ENCODE data around the gene KIAA0825. TPM values are rescaled to one million over a fixed set of nuclear protein-coding genes. Genes with fewer than 3 reads are reported as not detected.

The KIAA0825 gene
- total and polyA plus RNA-seq, 3 experiments from 2014 or later = 1.4 to 1.7 (median 1.5) TPM

DNA sequence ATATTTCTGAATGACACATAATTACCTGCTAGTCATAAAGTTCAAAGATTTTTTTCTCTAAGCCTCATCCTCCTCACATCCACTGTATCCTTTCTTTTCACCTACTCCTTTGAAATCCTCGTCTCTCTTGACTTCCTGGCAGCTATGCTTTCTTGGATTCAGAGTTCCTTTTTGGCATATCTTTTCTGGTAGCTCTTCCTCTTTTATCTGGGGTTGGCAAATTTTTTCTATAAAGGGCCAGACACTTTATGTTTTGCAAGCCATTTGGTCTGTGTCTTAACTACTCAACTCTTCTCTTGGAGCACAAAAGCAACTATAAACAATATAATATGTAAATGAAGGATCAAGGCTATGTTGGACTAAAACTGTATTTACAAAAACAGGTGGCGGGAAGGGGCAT is 197.5 kb downstream of the KIAA0825 start:
- H3K27me3 ChIP-seq (ENCODE audit: insufficient read depth, low read length, poor library complexity, severe bottlenecking) = no peaks in the 10 kb centered on the region
- no peak overlapping the region for H3K27ac ChIP-seq (ENCODE audit: low read depth, low read length)
- ChIA-PET POLR2A (no interaction called here), CTCF (no interaction called here)
- H3K4me1 Mint-ChIP-seq = peaks cover 0 to 7% (median 0%) of the 10 kb centered on the region in 3 donors
- peaks cover 0 to 5% (median 0%) of the 10 kb centered on the region in 3 donors for H3K36me3 Mint-ChIP-seq
- DNase-seq = no peak
- H3K9me3 ChIP-seq (ENCODE audit: low read length) = no peaks in the 10 kb centered on the region
- H3K4me3 Mint-ChIP-seq = no peak overlapping the region
- H3K9me3 Mint-ChIP-seq = no peaks in the 10 kb centered on the region
- no peaks in the 10 kb centered on the region for H3K27me3 Mint-ChIP-seq
- peak overlapping the region in 1 of 8 donors; percentile 85 for H3K27ac Mint-ChIP-seq
- no peaks in the 10 kb centered on the region for H3K36me3 ChIP-seq (ENCODE audit: insufficient read depth, low read length)
- no peak overlapping the region for H3K4me3 ChIP-seq (ENCODE audit: low read length)
- H3K4me1 ChIP-seq (ENCODE audit: insufficient read depth, low read length) = no peaks in the 10 kb centered on the region

GRCh38 chr5:94415798-94416197 is 202.6 kb downstream of the KIAA0825 start:
- Mint-ChIP-seq H3K27me3 (no peaks in the 10 kb centered on the region), H3K9me3 (no peaks in the 10 kb centered on the region), H3K27ac (no peak overlapping the region), H3K36me3 (peaks cover 3 to 5% (median 3%) of the 10 kb centered on the region in 3 donors), H3K4me3 (no peak overlapping the region), H3K4me1 (peaks cover 0 to 7% (median 0%) of the 10 kb centered on the region in 3 donors)
- ChIA-PET CTCF (no interaction called here), POLR2A (no interaction called here)
- DNase-seq = no peak
- Histone ChIP-seq H3K4me1 (ENCODE audit: insufficient read depth, low read length) (no peaks in the 10 kb centered on the region), H3K4me3 (ENCODE audit: low read length) (no peak overlapping the region), H3K9me3 (ENCODE audit: low read length) (no peaks in the 10 kb centered on the region), H3K27me3 (ENCODE audit: insufficient read depth, low read length, poor library complexity, severe bottlenecking) (no peaks in the 10 kb centered on the region), H3K27ac (ENCODE audit: low read depth, low read length) (no peak overlapping the region), H3K36me3 (ENCODE audit: insufficient read depth, low read length) (no peaks in the 10 kb centered on the region)

DNA sequence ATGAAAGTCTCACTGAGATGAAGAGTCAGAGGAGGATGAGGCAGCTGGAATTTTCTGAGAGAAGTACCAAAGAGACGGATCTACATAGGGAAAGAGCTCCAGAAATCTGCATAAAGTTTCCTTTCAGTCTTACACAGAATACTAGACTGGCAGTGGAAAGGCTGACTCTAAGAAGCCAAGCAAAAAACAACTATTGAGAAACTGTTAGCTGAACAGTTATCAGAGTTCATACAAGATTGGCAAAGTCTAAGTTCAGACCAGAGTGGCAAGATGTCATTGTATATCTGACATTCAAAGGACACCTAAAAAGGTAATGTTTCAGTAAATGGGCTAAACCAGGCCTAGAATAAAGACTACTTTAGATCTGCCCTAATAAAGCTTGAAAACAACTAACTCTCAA is 209.0 kb downstream of the KIAA0825 start:
- no peak overlapping the region for H3K4me3 ChIP-seq (ENCODE audit: low read length)
- ChIA-PET CTCF (interaction anchor here (1.3 kb wide), 1 partner anchor 17 kb away, joined by 3 read pairs; no protein-coding TSS in a partner anchor), POLR2A (no interaction called here)
- Mint-ChIP-seq H3K9me3 (peaks cover 0 to 9% (median 0%) of the 10 kb centered on the region in 5 donors), H3K36me3 (peaks cover 5 to 24% (median 16%) of the 10 kb centered on the region in 3 donors), H3K4me3 (no peak overlapping the region), H3K27ac (no peak overlapping the region), H3K27me3 (no peaks in the 10 kb centered on the region), H3K4me1 (no peaks in the 10 kb centered on the region)
- no peaks in the 10 kb centered on the region for H3K9me3 ChIP-seq (ENCODE audit: low read length)
- no peaks in the 10 kb centered on the region for H3K36me3 ChIP-seq (ENCODE audit: insufficient read depth, low read length)
- no peaks in the 10 kb centered on the region for H3K4me1 ChIP-seq (ENCODE audit: insufficient read depth, low read length)
- no peaks in the 10 kb centered on the region for H3K27me3 ChIP-seq (ENCODE audit: insufficient read depth, low read length, poor library complexity, severe bottlenecking)
- no peak for DNase-seq
- no peak overlapping the region for H3K27ac ChIP-seq (ENCODE audit: low read depth, low read length)

DNA sequence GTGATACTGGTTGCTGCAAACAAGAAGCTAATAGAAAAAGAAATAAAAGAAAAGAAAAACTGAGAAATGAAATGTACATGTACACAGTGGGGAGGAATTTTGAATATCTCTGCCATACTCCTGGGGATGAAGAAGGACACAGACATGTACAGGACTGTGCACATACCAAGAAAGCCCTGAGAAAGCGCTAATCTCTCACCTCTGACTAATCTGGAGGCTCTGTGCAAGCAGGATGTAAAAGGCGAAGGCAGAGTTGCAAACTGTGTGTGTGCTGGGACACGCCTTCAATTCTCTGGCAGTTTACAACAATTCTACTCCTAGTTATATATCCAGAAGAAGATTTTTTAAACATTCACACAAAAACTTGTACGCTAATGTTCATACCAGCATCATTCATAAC is 211.4 kb downstream of the KIAA0825 start:
- H3K36me3 Mint-ChIP-seq = peaks cover 11 to 31% (median 21%) of the 10 kb centered on the region in 3 donors
- H3K9me3 Mint-ChIP-seq = peaks cover 0 to 9% (median 0%) of the 10 kb centered on the region in 5 donors
- Histone ChIP-seq H3K4me3 (ENCODE audit: low read length) (no peak overlapping the region), H3K9me3 (ENCODE audit: low read length) (no peaks in the 10 kb centered on the region), H3K4me1 (ENCODE audit: insufficient read depth, low read length) (no peaks in the 10 kb centered on the region), H3K36me3 (ENCODE audit: insufficient read depth, low read length) (no peaks in the 10 kb centered on the region), H3K27me3 (ENCODE audit: insufficient read depth, low read length, poor library complexity, severe bottlenecking) (no peaks in the 10 kb centered on the region), H3K27ac (ENCODE audit: low read depth, low read length) (no peak overlapping the region)
- no peak overlapping the region for H3K27ac Mint-ChIP-seq
- H3K4me1 Mint-ChIP-seq = no peaks in the 10 kb centered on the region
- ChIA-PET POLR2A (no interaction called here), CTCF (no interaction called here)
- no peak for DNase-seq
- no peak overlapping the region for H3K4me3 Mint-ChIP-seq
- H3K27me3 Mint-ChIP-seq = no peaks in the 10 kb centered on the region

- H3K27ac ChIP-seq (ENCODE audit: low read depth, low read length) = no peak overlapping the region
- POLR2A ChIA-PET = no interaction called here
- no peak for DNase-seq
- no peak overlapping the region for H3K27ac Mint-ChIP-seq
- H3K36me3 Mint-ChIP-seq = peaks cover 7 to 11% (median 11%) of the 10 kb centered on the region in 3 donors
- no peaks in the 10 kb centered on the region for H3K27me3 ChIP-seq (ENCODE audit: insufficient read depth, low read length, poor library complexity, severe bottlenecking)
- no peaks in the 10 kb centered on the region for H3K4me1 ChIP-seq (ENCODE audit: insufficient read depth, low read length)
- no peaks in the 10 kb centered on the region for H3K36me3 ChIP-seq (ENCODE audit: insufficient read depth, low read length)
- H3K4me3 ChIP-seq (ENCODE audit: low read length) = no peak overlapping the region
- CTCF ChIA-PET = no interaction called here
- peaks cover 0 to 3% (median 0%) of the 10 kb centered on the region in 5 donors for H3K9me3 Mint-ChIP-seq
- H3K4me1 Mint-ChIP-seq = no peaks in the 10 kb centered on the region
- H3K4me3 Mint-ChIP-seq = no peak overlapping the region
- H3K27me3 Mint-ChIP-seq = no peaks in the 10 kb centered on the region
- H3K9me3 ChIP-seq (ENCODE audit: low read length) = no peaks in the 10 kb centered on the region
Measured at GRCh38 chr5:94403483-94403882, 214.9 kb downstream of the KIAA0825 start.

DNA sequence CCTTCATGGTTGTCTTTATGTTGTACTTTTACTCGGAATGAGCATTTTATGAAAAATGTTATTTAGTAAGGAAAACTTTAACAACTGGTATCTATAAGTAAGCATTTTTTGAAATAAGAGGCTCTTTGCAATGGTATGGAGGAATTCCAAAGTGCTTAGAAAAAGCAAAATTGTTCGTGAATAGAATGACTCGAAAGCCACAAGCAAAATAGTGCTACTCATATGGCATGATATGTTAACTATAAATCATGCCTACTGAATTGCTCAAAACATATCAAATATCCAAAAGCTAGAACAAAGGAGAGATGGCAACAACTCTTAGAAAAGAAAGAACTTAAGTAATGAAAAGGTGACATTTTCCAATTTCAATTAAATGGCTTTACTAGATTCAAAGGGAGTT is 216.3 kb downstream of the KIAA0825 start:
- no peaks in the 10 kb centered on the region for H3K27me3 ChIP-seq (ENCODE audit: insufficient read depth, low read length, poor library complexity, severe bottlenecking)
- ChIA-PET CTCF (no interaction called here), POLR2A (no interaction called here)
- no peak overlapping the region for H3K27ac ChIP-seq (ENCODE audit: low read depth, low read length)
- Mint-ChIP-seq H3K9me3 (no peaks in the 10 kb centered on the region), H3K36me3 (peaks cover 7 to 10% (median 8%) of the 10 kb centered on the region in 3 donors), H3K4me3 (no peak overlapping the region), H3K27ac (no peak overlapping the region), H3K4me1 (no peaks in the 10 kb centered on the region), H3K27me3 (no peaks in the 10 kb centered on the region)
- no peaks in the 10 kb centered on the region for H3K4me1 ChIP-seq (ENCODE audit: insufficient read depth, low read length)
- H3K9me3 ChIP-seq (ENCODE audit: low read length) = no peaks in the 10 kb centered on the region
- no peak overlapping the region for H3K4me3 ChIP-seq (ENCODE audit: low read length)
- no peaks in the 10 kb centered on the region for H3K36me3 ChIP-seq (ENCODE audit: insufficient read depth, low read length)
- DNase-seq = no peak

DNA sequence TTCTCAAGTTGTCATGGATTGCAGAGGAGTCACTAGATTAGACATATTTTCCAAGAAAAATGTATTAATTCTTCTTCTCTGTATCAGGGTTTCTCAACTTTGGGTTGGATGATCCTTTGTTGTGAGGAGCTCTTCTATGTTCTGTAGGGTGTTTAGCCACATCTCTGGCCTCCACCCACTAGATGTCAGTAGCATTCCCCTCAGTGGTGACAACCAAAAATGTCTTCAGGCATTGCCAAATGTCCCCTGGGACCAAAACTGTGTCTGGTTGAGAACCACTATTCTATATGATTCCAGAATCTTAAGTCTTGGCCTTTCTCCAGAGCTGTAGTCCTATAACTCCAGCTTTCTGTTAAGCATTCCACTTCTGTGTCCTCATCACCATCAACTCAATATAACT is 220.9 kb downstream of the KIAA0825 start:
- Mint-ChIP-seq H3K36me3 (peaks cover 2 to 13% (median 6%) of the 10 kb centered on the region in 3 donors), H3K4me1 (no peaks in the 10 kb centered on the region), H3K4me3 (no peak overlapping the region), H3K9me3 (no peaks in the 10 kb centered on the region), H3K27me3 (no peaks in the 10 kb centered on the region), H3K27ac (no peak overlapping the region)
- no peak overlapping the region for H3K4me3 ChIP-seq (ENCODE audit: low read length)
- DNase-seq = no peak
- H3K27ac ChIP-seq (ENCODE audit: low read depth, low read length) = no peak overlapping the region
- no peaks in the 10 kb centered on the region for H3K9me3 ChIP-seq (ENCODE audit: low read length)
- no peaks in the 10 kb centered on the region for H3K4me1 ChIP-seq (ENCODE audit: insufficient read depth, low read length)
- ChIA-PET POLR2A (interaction anchor here (0.7 kb wide), 1 partner anchor 912 kb away, joined by 4 read pairs; no protein-coding TSS in a partner anchor), CTCF (no interaction called here)
- H3K27me3 ChIP-seq (ENCODE audit: insufficient read depth, low read length, poor library complexity, severe bottlenecking) = no peaks in the 10 kb centered on the region
- H3K36me3 ChIP-seq (ENCODE audit: insufficient read depth, low read length) = no peaks in the 10 kb centered on the region

DNA sequence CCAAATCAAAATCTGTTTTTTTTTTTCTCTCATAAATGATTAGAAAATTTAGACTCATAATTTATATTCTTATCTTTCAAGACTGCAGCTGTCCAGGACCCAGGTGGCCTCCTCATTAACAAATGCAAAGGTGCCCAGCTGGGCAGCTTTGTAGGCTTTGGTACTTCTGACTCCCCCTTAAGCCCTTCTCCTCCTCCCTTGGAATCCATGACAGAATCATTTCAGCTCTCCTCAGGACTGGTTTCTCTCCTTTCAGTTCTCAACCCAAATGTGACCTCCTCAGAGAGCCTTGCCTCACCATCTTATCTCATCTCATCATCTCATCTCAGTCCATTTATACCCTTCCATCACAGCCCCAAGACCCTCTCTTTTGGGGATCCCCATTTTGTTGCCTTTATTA is 221.7 kb downstream of the KIAA0825 start:
- no peak for DNase-seq
- Histone ChIP-seq H3K4me3 (ENCODE audit: low read length) (no peak overlapping the region), H3K4me1 (ENCODE audit: insufficient read depth, low read length) (no peaks in the 10 kb centered on the region), H3K9me3 (ENCODE audit: low read length) (no peaks in the 10 kb centered on the region), H3K27me3 (ENCODE audit: insufficient read depth, low read length, poor library complexity, severe bottlenecking) (no peaks in the 10 kb centered on the region), H3K36me3 (ENCODE audit: insufficient read depth, low read length) (no peaks in the 10 kb centered on the region), H3K27ac (ENCODE audit: low read depth, low read length) (no peak overlapping the region)
- POLR2A ChIA-PET = interaction anchor here (0.7 kb wide), 1 partner anchor 911 kb away, joined by 4 read pairs; no protein-coding TSS in a partner anchor
- H3K36me3 Mint-ChIP-seq = peaks cover 0 to 9% (median 3%) of the 10 kb centered on the region in 3 donors
- H3K9me3 Mint-ChIP-seq = no peaks in the 10 kb centered on the region
- no peak overlapping the region for H3K4me3 Mint-ChIP-seq
- no peaks in the 10 kb centered on the region for H3K4me1 Mint-ChIP-seq
- H3K27me3 Mint-ChIP-seq = no peaks in the 10 kb centered on the region
- H3K27ac Mint-ChIP-seq = no peak overlapping the region
- CTCF ChIA-PET = no interaction called here

DNA sequence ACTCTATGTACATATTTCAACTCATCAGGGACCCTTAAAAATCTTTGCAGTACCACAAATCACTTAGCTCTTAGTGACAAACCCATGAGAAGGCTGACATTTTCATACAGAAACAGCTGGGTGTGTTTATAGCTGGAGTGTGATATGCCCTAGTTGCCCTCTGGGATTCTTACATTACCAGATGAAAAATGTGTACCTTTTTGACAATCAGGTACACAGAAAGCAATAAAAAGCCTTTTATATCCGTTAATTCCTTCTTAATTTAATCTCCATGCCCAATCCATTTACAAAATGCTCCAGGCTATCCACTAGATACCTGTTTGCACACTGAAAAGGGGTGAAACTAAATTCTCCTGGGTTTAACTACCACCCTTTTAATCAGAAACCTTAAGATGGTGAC is 222.9 kb downstream of the KIAA0825 start:
- no peak overlapping the region for H3K4me3 ChIP-seq (ENCODE audit: low read length)
- H3K4me1 ChIP-seq (ENCODE audit: insufficient read depth, low read length) = no peaks in the 10 kb centered on the region
- Mint-ChIP-seq H3K27me3 (no peaks in the 10 kb centered on the region), H3K27ac (no peak overlapping the region), H3K36me3 (peaks cover 0 to 9% (median 3%) of the 10 kb centered on the region in 3 donors), H3K4me3 (no peak overlapping the region), H3K9me3 (no peaks in the 10 kb centered on the region), H3K4me1 (no peaks in the 10 kb centered on the region)
- H3K27ac ChIP-seq (ENCODE audit: low read depth, low read length) = no peak overlapping the region
- ChIA-PET CTCF (no interaction called here), POLR2A (no interaction called here)
- no peaks in the 10 kb centered on the region for H3K9me3 ChIP-seq (ENCODE audit: low read length)
- no peak for DNase-seq
- H3K36me3 ChIP-seq (ENCODE audit: insufficient read depth, low read length) = no peaks in the 10 kb centered on the region
- H3K27me3 ChIP-seq (ENCODE audit: insufficient read depth, low read length, poor library complexity, severe bottlenecking) = no peaks in the 10 kb centered on the region

Data from CD8-positive, alpha-beta memory T cell (primary cell).